Left lung (tissue), 10 donors: ENCODE measurements around the gene TFCP2L1. TPM values are rescaled to one million over a fixed set of nuclear protein-coding genes. Genes with fewer than 3 reads are reported as not detected.
A peak's percentile ranks its signal among the peaks of the same experiment; 100 is the strongest.

Experiments
- ATAC-seq: fragments of 200-7000 bp; cut with Tn5 transposase; one replicate; pipeline ENCODE4 v1.9.1; 2020; ENCODE audit warnings: moderate library complexity
- DNase-seq, 4 donors: peaks; one replicate each; pipeline ENCODE4 v3.0.0-alpha.2; 2013 to 2020
- H3K27ac ChIP-seq, 2 donors: fragments of 200-600 bp; sonication (generic) in 1 of 2; one replicate each; pipeline versions ENCODE4 v1.5.0 to v1.8.0; 2020 to 2021
- H3K27me3 ChIP-seq, 2 donors: fragments of 200-600 bp; sonication (generic) in 1 of 2; one replicate each; pipeline versions ENCODE4 v1.5.0 to v1.8.0; 2020 to 2021
- H3K36me3 ChIP-seq, 2 donors: fragments of 200-600 bp; sonication (generic) in 1 of 2; one replicate each; pipeline versions ENCODE4 v1.5.0 to v1.8.0; 2020 to 2021
- H3K4me1 ChIP-seq, 2 donors: fragments of 200-600 bp; one replicate each; pipeline ENCODE4 v1.8.0; 2021
- H3K4me3 ChIP-seq, 2 donors: fragments of 200-600 bp; sonication (generic) in 1 of 2; one replicate each; pipeline versions ENCODE4 v1.5.0 to v1.8.0; 2020 to 2021; ENCODE audit warnings: mild to moderate bottlenecking in 1 of 2
- H3K9me3 ChIP-seq, 2 donors: fragments of 200-600 bp; sonication (generic) in 1 of 2; one replicate each; pipeline versions ENCODE4 v1.5.0 to v1.8.0; 2020 to 2021
- CTCF ChIP-seq, 2 donors: fragments of 200-600 bp; sonication (generic) in 1 of 2; IDR thresholded peaks; one replicate each; pipeline versions ENCODE4 v1.5.0 to v1.8.0; 2021; ENCODE audit warnings: antibody characterized with exemption in 2 of 2
- intact Hi-C, 2 donors: fragments of 100-400 bp; cut with DNase I; formaldehyde crosslinking; loops; one replicate each; pipeline versions ENCODE4 v1.11.2 to v1.14.2; 2022
- polyA plus RNA-seq, 6 donors: library from polyadenylated mRNA; unstranded; fragments of 120-200 nt; gene quantifications; one replicate each; pipeline ENCODE4 v1.2.1, GENCODE V29; 2013; ENCODE audit not compliant: insufficient read length in 6 of 6
- total RNA-seq, 2 donors: library from RNA; stranded (reverse); fragmentation: NEBNext Ultra II Directional; extraction: Animal tissue kit (Norgen Biotek cat#: 25700); gene quantifications; one replicate each; pipeline ENCODE4 v1.2.1, GENCODE V29; 2021
- donor health status: DM: no; HTN: yes; CAD: no.
- donor health status: DM: no; HTN: no; CAD: no.

TFCP2L1 gene
- total and polyA plus RNA-seq, 8 donors: 3.5 to 32.5 (median 4.6) TPM

DNA sequence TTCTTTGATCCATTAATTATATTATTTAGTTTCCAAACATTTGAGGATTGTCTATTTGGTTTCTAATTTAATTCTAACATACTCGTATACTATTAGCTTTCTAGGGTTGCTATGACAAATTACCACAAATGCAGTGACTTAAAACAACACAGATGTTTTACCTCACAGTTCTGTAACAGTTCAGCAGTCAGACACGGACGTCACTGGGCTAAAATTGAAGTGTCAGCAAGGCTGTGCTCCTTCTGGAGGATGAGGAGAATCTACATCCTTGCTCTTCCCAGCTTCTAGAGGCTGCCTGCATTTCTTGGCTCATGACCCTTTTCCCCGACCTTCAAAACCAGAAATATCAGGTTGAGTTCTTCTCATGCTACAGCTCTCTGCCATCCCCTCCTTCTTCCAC lies 117.6 kb downstream of the TFCP2L1 start:
- Histone ChIP-seq H3K4me1 (no peaks in the 10 kb centered on the region), H3K36me3 (no peaks in the 10 kb centered on the region), H3K9me3 (peaks cover 5 to 24% of the 10 kb centered on the region in 2 donors), H3K4me3 (no peak overlapping the region), H3K27ac (no peak overlapping the region), H3K27me3 (no peaks in the 10 kb centered on the region)
- intact Hi-C loops: no loop called here
- ATAC-seq (no peak), DNase-seq (peak in 1 of 4 donors; percentile 25)
- TF ChIP-seq CTCF (IDR thresholded peaks at IDR 0.05): no peak

Other genes starting within 250 kb of the TFCP2L1 start
- not detected for gene RNU4ATAC, start 245.7 kb upstream of the TFCP2L1 start, total RNA-seq
- gene RNU4ATAC, start 245.7 kb upstream of the TFCP2L1 start, polyA plus RNA-seq: 1 to 10 TPM in 1 of 6 donors, not detected in 5; 2.0 TPM